ENCODE results near the gene KRT5. TPM values are rescaled to one million over a fixed set of nuclear protein-coding genes. Genes with fewer than 3 reads are reported as not detected.
"Not testable (repeated sequence)": the region's sequence is repeated elsewhere in the genome, so short reads cannot be mapped to it uniquely, and the experiment has no call there.

The KRT5 gene
- polyA plus RNA-seq, 3 donors, result 0.04 TPM; not detected in 2

DNA sequence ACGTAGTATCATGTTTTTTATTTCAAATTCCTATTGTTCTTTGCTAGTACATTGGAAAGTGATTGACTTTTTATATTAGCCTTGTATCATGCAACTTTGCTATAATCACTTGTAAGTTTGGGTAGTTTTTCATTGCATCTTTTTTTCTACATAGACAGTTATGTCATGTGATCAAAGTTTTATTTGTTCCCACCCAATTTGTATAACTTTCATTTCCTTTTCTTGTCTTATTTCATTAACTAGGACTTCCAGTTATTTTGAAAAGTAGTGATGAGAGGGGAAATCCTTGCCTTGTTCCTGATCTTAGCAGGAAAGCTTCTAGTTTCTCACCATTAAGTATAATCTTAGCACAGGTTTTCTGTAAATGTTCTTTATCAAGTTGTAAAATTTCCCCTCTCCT lies 17.3 kb downstream of the KRT5 start:
- Histone ChIP-seq H2AFZ (ENCODE audit: insufficient read depth, low read depth, low read length, poor library complexity, severe bottlenecking) (no peak overlapping the region), H3K9me3 (replicated peaks in 1 of 2; ENCODE audit: control insufficient read depth in 1 of 2, insufficient read depth in 1 of 2, low read length in 2 of 2) (peaks cover 0 to 8% of the 10 kb centered on the region in 2 donors), H4K20me1 (ENCODE audit: insufficient read depth, low read length) (no peaks in the 10 kb centered on the region), H3K4me3 (replicated peaks in 1 of 3; ENCODE audit: low read depth in 2 of 3, low read length in 3 of 3) (no peak overlapping the region), H3K36me3 (replicated peaks in 1 of 2; ENCODE audit: control insufficient read depth in 1 of 2, insufficient read depth in 2 of 2, low read length in 2 of 2) (no peaks in the 10 kb centered on the region), H3K4me2 (replicated peaks; ENCODE audit: extremely low read depth, low read length, poor library complexity, severe bottlenecking) (no peak overlapping the region), H3K9ac (ENCODE audit: insufficient read depth, low read length, poor library complexity, severe bottlenecking) (no peak overlapping the region), H3K27ac (ENCODE audit: low read depth in 1 of 2, low read length in 2 of 2) (no peak overlapping the region), H3K4me1 (ENCODE audit: control insufficient read depth in 1 of 2, insufficient read depth in 2 of 2, low read length in 2 of 2) (no peaks in the 10 kb centered on the region), H3K79me2 (ENCODE audit: insufficient read depth, low read length) (no peaks in the 10 kb centered on the region), H3K27me3 (ENCODE audit: control insufficient read depth in 2 of 2, insufficient read depth in 2 of 2, low read length in 2 of 2) (peaks cover 0 to 4% of the 10 kb centered on the region in 2 donors)
- H3K9me3 Mint-ChIP-seq, result peaks cover 0 to 17% (median 9%) of the 10 kb centered on the region in 7 donors
- no peaks in the 10 kb centered on the region for H3K4me1 Mint-ChIP-seq
- H3K27me3 Mint-ChIP-seq (ENCODE audit: low read depth in 3 of 3), result peaks cover 5 to 26% (median 12%) of the 10 kb centered on the region in 3 donors
- H3K4me3 Mint-ChIP-seq, result no peak overlapping the region
- no peak for DNase-seq
- no peak overlapping the region for H3K27ac Mint-ChIP-seq
- WGBS (ENCODE audit: insufficient coverage), result no CpG with 5 or more reads among the region's 1 CpG
- TF ChIP-seq CTCF (IDR thresholded peaks at IDR 0.05), result no peak
- intact Hi-C loops (cut with micrococcal nuclease), result no loop called here
- no peaks in the 10 kb centered on the region for H3K36me3 Mint-ChIP-seq

GRCh38 chr12:52501490-52501889 lies 18.7 kb downstream of the KRT5 start:
- H3K9me3 Mint-ChIP-seq, result peaks cover 0 to 17% (median 9%) of the 10 kb centered on the region in 7 donors
- no peak overlapping the region for H3K9ac ChIP-seq (ENCODE audit: insufficient read depth, low read length, poor library complexity, severe bottlenecking)
- peaks cover 0 to 8% of the 10 kb centered on the region in 2 donors for H3K9me3 ChIP-seq (replicated peaks in 1 of 2; ENCODE audit: control insufficient read depth in 1 of 2, insufficient read depth in 1 of 2, low read length in 2 of 2)
- no peaks in the 10 kb centered on the region for H3K36me3 ChIP-seq (replicated peaks in 1 of 2; ENCODE audit: control insufficient read depth in 1 of 2, insufficient read depth in 2 of 2, low read length in 2 of 2)
- H3K4me2 ChIP-seq (replicated peaks; ENCODE audit: extremely low read depth, low read length, poor library complexity, severe bottlenecking), result no peak overlapping the region
- H3K4me3 ChIP-seq (replicated peaks in 1 of 3; ENCODE audit: low read depth in 2 of 3, low read length in 3 of 3), result no peak overlapping the region
- no peak for DNase-seq
- no peaks in the 10 kb centered on the region for H3K4me1 Mint-ChIP-seq
- H3K79me2 ChIP-seq (ENCODE audit: insufficient read depth, low read length), result no peaks in the 10 kb centered on the region
- 98% methylated on average over 6 of the region's 7 CpGs for WGBS (ENCODE audit: insufficient coverage)
- intact Hi-C loops (cut with micrococcal nuclease), result no loop called here
- no peak overlapping the region for H3K4me3 Mint-ChIP-seq
- no peak overlapping the region for H3K27ac Mint-ChIP-seq
- no peaks in the 10 kb centered on the region for H3K27me3 ChIP-seq (ENCODE audit: control insufficient read depth in 2 of 2, insufficient read depth in 2 of 2, low read length in 2 of 2)
- H3K27ac ChIP-seq (ENCODE audit: low read depth in 1 of 2, low read length in 2 of 2), result no peak overlapping the region
- no peaks in the 10 kb centered on the region for H3K4me1 ChIP-seq (ENCODE audit: control insufficient read depth in 1 of 2, insufficient read depth in 2 of 2, low read length in 2 of 2)
- no peak overlapping the region for H2AFZ ChIP-seq (ENCODE audit: insufficient read depth, low read depth, low read length, poor library complexity, severe bottlenecking)
- H4K20me1 ChIP-seq (ENCODE audit: insufficient read depth, low read length), result no peaks in the 10 kb centered on the region
- H3K27me3 Mint-ChIP-seq (ENCODE audit: low read depth in 3 of 3), result peaks cover 3 to 18% (median 9%) of the 10 kb centered on the region in 3 donors
- H3K36me3 Mint-ChIP-seq, result no peaks in the 10 kb centered on the region
- TF ChIP-seq CTCF (IDR thresholded peaks at IDR 0.05), result no peak

- H3K9ac ChIP-seq (ENCODE audit: insufficient read depth, low read length, poor library complexity, severe bottlenecking); H4K20me1 ChIP-seq (ENCODE audit: insufficient read depth, low read length); H3K4me1 Mint-ChIP-seq; H3K9me3 ChIP-seq (replicated peaks in 1 of 2; ENCODE audit: control insufficient read depth in 1 of 2, insufficient read depth in 1 of 2, low read length in 2 of 2); H3K4me2 ChIP-seq (replicated peaks; ENCODE audit: extremely low read depth, low read length, poor library complexity, severe bottlenecking); H2AFZ ChIP-seq (ENCODE audit: insufficient read depth, low read depth, low read length, poor library complexity, severe bottlenecking); H3K4me3 ChIP-seq (replicated peaks in 1 of 3; ENCODE audit: low read depth in 2 of 3, low read length in 3 of 3); H3K27me3 ChIP-seq (ENCODE audit: control insufficient read depth in 2 of 2, insufficient read depth in 2 of 2, low read length in 2 of 2); DNase-seq; H3K4me3 Mint-ChIP-seq; H3K27ac ChIP-seq (ENCODE audit: low read depth in 1 of 2, low read length in 2 of 2); H3K36me3 ChIP-seq (replicated peaks in 1 of 2; ENCODE audit: control insufficient read depth in 1 of 2, insufficient read depth in 2 of 2, low read length in 2 of 2); H3K79me2 ChIP-seq (ENCODE audit: insufficient read depth, low read length); H3K4me1 ChIP-seq (ENCODE audit: control insufficient read depth in 1 of 2, insufficient read depth in 2 of 2, low read length in 2 of 2); H3K36me3 Mint-ChIP-seq; intact Hi-C loops (cut with micrococcal nuclease); H3K27ac Mint-ChIP-seq: not testable (repeated sequence)
- WGBS (ENCODE audit: insufficient coverage), result 95% methylated on average over 6 of the region's 6 CpGs
- peaks cover 0 to 17% (median 9%) of the 10 kb centered on the region in 7 donors for H3K9me3 Mint-ChIP-seq
- peaks cover 4 to 18% (median 4%) of the 10 kb centered on the region in 3 donors for H3K27me3 Mint-ChIP-seq (ENCODE audit: low read depth in 3 of 3)
Measured at GRCh38 chr12:52500574-52500973, 19.6 kb downstream of the KRT5 start.

Data from CD14-positive monocyte (primary cell).